Smooth muscle cell of trachea (primary cell): ENCODE results near the gene TAP1. TPM values are rescaled to one million over a fixed set of nuclear protein-coding genes. Genes with fewer than 3 reads are reported as not detected.

Experiments used
- total RNA-seq: library from RNA; depleted of rRNA; stranded (reverse); fragments of >200 nt; gene quantifications from 2 replicates; pipeline ENCODE4 v1.2.1, GENCODE V29; 2014

TAP1 gene, protein sequence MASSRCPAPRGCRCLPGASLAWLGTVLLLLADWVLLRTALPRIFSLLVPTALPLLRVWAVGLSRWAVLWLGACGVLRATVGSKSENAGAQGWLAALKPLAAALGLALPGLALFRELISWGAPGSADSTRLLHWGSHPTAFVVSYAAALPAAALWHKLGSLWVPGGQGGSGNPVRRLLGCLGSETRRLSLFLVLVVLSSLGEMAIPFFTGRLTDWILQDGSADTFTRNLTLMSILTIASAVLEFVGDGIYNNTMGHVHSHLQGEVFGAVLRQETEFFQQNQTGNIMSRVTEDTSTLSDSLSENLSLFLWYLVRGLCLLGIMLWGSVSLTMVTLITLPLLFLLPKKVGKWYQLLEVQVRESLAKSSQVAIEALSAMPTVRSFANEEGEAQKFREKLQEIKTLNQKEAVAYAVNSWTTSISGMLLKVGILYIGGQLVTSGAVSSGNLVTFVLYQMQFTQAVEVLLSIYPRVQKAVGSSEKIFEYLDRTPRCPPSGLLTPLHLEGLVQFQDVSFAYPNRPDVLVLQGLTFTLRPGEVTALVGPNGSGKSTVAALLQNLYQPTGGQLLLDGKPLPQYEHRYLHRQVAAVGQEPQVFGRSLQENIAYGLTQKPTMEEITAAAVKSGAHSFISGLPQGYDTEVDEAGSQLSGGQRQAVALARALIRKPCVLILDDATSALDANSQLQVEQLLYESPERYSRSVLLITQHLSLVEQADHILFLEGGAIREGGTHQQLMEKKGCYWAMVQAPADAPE
- 40.3 and 73.8 TPM in 2 replicates for total RNA-seq

DNA sequence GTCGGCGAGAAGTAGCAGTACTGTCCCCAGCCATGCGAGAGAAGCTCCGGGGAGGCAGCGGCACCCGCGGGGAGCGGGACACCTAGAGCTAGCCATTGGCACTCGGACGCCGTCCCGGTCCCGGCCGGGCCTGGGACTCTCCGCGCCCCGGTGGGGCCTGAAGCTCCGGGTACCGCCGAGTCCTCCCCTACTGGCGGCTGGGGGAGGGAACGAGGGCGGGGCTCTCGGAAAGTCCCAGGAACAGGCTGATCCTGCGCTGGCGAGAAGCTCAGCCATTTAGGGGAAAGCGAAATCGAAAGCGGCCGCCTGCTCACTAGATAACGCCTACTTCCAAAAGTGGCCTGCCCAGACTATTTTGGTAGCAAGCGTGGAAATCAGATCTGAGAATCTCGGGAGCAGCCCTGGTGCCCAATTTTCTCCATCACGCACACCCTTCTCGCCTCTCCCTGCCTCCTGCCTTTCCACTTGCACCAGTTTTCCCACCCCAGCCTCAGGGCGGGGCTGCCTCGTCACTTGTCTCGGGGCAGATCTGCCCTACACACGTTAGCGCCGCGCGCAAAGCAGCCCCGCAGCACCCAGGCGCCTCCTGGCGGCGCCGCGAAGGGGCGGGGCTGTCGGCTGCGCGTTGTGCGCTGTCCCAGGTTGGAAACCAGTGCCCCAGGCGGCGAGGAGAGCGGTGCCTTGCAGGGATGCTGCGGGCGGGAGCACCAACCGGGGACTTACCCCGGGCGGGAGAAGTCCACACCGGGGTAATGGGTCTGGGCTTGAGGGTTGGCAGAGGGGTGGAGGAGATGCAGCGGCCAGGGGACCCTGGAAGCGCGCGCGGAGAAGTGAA, at the start of gene TAP1, which contains the start of gene PSMB9:
Gene TAP1 (minus strand): TSS at position 164 of the 835 bp plus-strand sequence. CDS start 68 bp downstream, at position 96.
Gene PSMB9 (plus strand): TSS at position 652 of the 835 bp plus-strand sequence. CDS start 38 bp downstream, at position 690.

GRCh38 chr6:32843979-32844838, 9.3 kb downstream of the TAP1 start, which contains the start of gene PSMB8:
Gene PSMB8, minus strand, starts transcription at chr6:32844047. Its CDS starts 51 bp downstream, at chr6:32843996.

GRCh38 chr6:32838114-32838958, 15.2 kb downstream of the TAP1 start, which contains the start of gene TAP2:
Gene TAP2, minus strand, starts transcription at chr6:32838739. Its CDS starts 506 bp downstream, at chr6:32838233.

DNA sequence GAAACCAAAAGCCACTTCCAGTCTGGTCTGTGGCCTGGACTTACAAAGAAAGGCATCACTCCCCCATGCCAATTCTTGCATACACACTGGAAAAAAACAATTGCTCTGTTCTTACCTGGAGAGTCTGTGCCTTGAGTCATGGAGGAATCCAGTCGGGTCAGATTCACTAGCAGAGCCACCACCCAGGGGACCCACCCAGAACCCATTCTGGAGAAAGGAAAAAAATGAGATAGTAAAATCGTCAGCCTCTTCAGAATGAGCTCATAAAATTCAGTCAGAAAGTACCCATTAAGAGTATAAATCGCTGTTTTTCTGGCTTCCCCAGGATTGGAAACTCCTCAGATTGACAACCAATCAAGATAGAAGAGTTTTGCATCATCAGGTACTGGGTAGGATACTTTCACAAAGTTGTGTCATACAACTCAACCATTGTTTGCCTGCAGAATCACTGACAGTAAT, 36.7 kb downstream of the TAP1 start, which contains the start of gene HLA-DOB:
Gene HLA-DOB (minus strand): TSS at position 257 of the 459 bp plus-strand sequence. CDS start 51 bp downstream, at position 206.

Other genes with a start within 250 kb of the TAP1 start
- not detected in 2 replicates for gene HLA-DQA1, start 216.3 kb downstream of the TAP1 start, total RNA-seq
- gene HLA-DQB1, start 187.0 kb downstream of the TAP1 start, total RNA-seq: not detected in 2 replicates
- gene HLA-DQA2, start 112.3 kb downstream of the TAP1 start, total RNA-seq: not detected in 2 replicates
- not detected in 2 replicates for gene HLA-DQB2, start 90.2 kb downstream of the TAP1 start, total RNA-seq
- gene HLA-DOB, start 36.7 kb downstream of the TAP1 start, total RNA-seq: 0.29 TPM in 1 of 2 replicates, not detected in the other
- 24.3 and 29.1 TPM in 2 replicates for gene TAP2, start 15.0 kb downstream of the TAP1 start, total RNA-seq
- gene PSMB8, start 9.7 kb downstream of the TAP1 start, total RNA-seq: 54.6 and 59.8 TPM in 2 replicates
- gene PSMB9, start 488 bp upstream of the TAP1 start, total RNA-seq: 37.2 and 42.3 TPM in 2 replicates
- gene HLA-DMB, start 87.3 kb upstream of the TAP1 start, total RNA-seq: 0.50 and 1.5 TPM in 2 replicates
- 4.7 and 14.1 TPM in 2 replicates for gene HLA-DMA, start 99.4 kb upstream of the TAP1 start, total RNA-seq
- 102 and 104 TPM in 2 replicates for gene BRD2, start 114.9 kb upstream of the TAP1 start, total RNA-seq
- under 0.01 TPM in 1 of 2 replicates, not detected in the other for gene HLA-DOA, start 155.9 kb upstream of the TAP1 start, total RNA-seq
- 1.7 and 2.8 TPM in 2 replicates for gene HLA-DPA1, start 219.9 kb upstream of the TAP1 start, total RNA-seq
- gene HLA-DPB1, start 222.3 kb upstream of the TAP1 start, total RNA-seq: 1.8 and 10.0 TPM in 2 replicates